GM21576 (cell line): ENCODE data around the gene TRPM4.
"Not testable (repeated sequence)": the region's sequence is repeated elsewhere in the genome, so short reads cannot be mapped to it uniquely, and the experiment has no call there.

Experiments used
- ATAC-seq: cut with Tn5 transposase; IDR thresholded peaks from one replicate; pipeline ENCODE4 v1.9.1; 2021; ENCODE audit warnings: mild to moderate bottlenecking, moderate library complexity; ENCODE audit not compliant: unreplicated experiment

TRPM4 gene

GRCh38 chr19:49126575-49126974, 31.0 kb upstream of the TRPM4 start:
- ATAC-seq, result no peak

- ATAC-seq, result not testable (repeated sequence)
Measured at GRCh38 chr19:49127225-49127624, 30.4 kb upstream of the TRPM4 start.

- peak; percentile 78 for ATAC-seq
Measured at GRCh38 chr19:49127674-49128544, 29.7 kb upstream of the TRPM4 start.

GRCh38 chr19:49128545-49129237, 28.9 kb upstream of the TRPM4 start:
- ATAC-seq, result no peak

GRCh38 chr19:49129238-49129583, 28.4 kb upstream of the TRPM4 start:
- ATAC-seq, result no peak

GRCh38 chr19:49130325-49130724, 27.3 kb upstream of the TRPM4 start:
- ATAC-seq, result no peak

- ATAC-seq, result no peak
Measured at GRCh38 chr19:49132974-49133609, 24.5 kb upstream of the TRPM4 start.

GRCh38 chr19:49133621-49134454, 23.8 kb upstream of the TRPM4 start:
- ATAC-seq, result no peak

- no peak for ATAC-seq
Measured at GRCh38 chr19:49135686-49136085, 21.9 kb upstream of the TRPM4 start.

- ATAC-seq, result no peak
Measured at GRCh38 chr19:49136771-49137171, 20.8 kb upstream of the TRPM4 start.

GRCh38 chr19:49140951-49141350, 16.6 kb upstream of the TRPM4 start:
- ATAC-seq, result no peak

GRCh38 chr19:49141352-49141751, 16.2 kb upstream of the TRPM4 start:
- ATAC-seq, result no peak

GRCh38 chr19:49142866-49143335, 14.7 kb upstream of the TRPM4 start:
- no peak for ATAC-seq

- ATAC-seq, result no peak
Measured at GRCh38 chr19:49145573-49146407, 11.8 kb upstream of the TRPM4 start.

GRCh38 chr19:49146408-49146770, 11.2 kb upstream of the TRPM4 start:
- not testable (repeated sequence) for ATAC-seq

GRCh38 chr19:49148044-49148682, 9.4 kb upstream of the TRPM4 start:
- no peak for ATAC-seq

- ATAC-seq, result no peak
Measured at GRCh38 chr19:49148784-49149651, 8.6 kb upstream of the TRPM4 start.

- ATAC-seq, result no peak
Measured at GRCh38 chr19:49149652-49150105, 7.9 kb upstream of the TRPM4 start.
